K562 (cell line): ENCODE data around the gene IFNW1. TPM values are rescaled to one million over a fixed set of nuclear protein-coding genes. Genes with fewer than 3 reads are reported as not detected.

ENCODE experiments used
- ATAC-seq: fragments of 200-7000 bp; cut with Tn5 transposase; 3 replicates; pipeline ENCODE4 v1.9.1; 2020; ENCODE audit warnings: moderate library complexity
- BruUV-seq: library from RNA; stranded (reverse); fragments of 400-500 nt; replicated peaks from 2 replicates; lab custom pipeline; 2021; lab: Mats Ljungman, UMichigan
- CTCF ChIA-PET: fragments of 300-600 bp; formaldehyde crosslinking; extraction: SDS; loops from one replicate; lab custom pipeline; 2021; ENCODE audit warnings: low intra/inter-chr PET ratio; lab: Yijun Ruan, JAX
- POLR2A ChIA-PET: fragments of 300-600, 350-650 bp; sonication (Branson Sonifier 250); formaldehyde crosslinking; extraction: SDS; loops from one replicate; lab custom pipeline; 2021; ENCODE audit warnings: antibody characterized with exemption, inconsistent platforms; lab: Yijun Ruan, JAX
- DNase-seq, 4 experiments: peaks; one replicate each; pipeline versions ENCODE4 v3.0.0 to v3.0.0-alpha.2; 2011 to 2018; ENCODE audit warnings: low spot score in 3 of 4, mixed read lengths in 3 of 4; ENCODE audit errors: extremely low read depth in 1 of 4
- FAIRE-seq: peaks from 2 replicates; lab custom pipeline; 2011; peaks lifted over from hg19 to GRCh38; lab: Jason Lieb, UNC
- H2AFZ ChIP-seq: 2 replicates; pipeline ENCODE4 v1.6.0; 2011; ENCODE audit warnings: low read depth, low read length, control low read depth, inconsistent platforms
- H3K27ac ChIP-seq: fragments of 200-600 bp; 3 replicates; pipeline ENCODE4 v1.8.0; 2011; ENCODE audit warnings: low read depth, mild to moderate bottlenecking, control low read depth, inconsistent platforms, low read length, moderate library complexity, mixed read lengths; ENCODE audit errors: extremely low read depth
- H3K27me3 ChIP-seq, 2 experiments: fragments of 300-600 bp in 1 of 2; 2 replicates in 1 of 2; 3 replicates in 1 of 2; pipeline versions ENCODE4 v1.6.0 to v1.8.0; 2011; ENCODE audit warnings: inconsistent platforms in 2 of 2, low read length in 2 of 2, mild to moderate bottlenecking in 1 of 2, mixed read lengths in 1 of 2, moderate library complexity in 1 of 2; ENCODE audit not compliant: control insufficient read depth in 2 of 2, insufficient read depth in 2 of 2
- H3K36me3 ChIP-seq: fragments of 300-600 bp; 3 replicates; pipeline ENCODE4 v1.8.0; 2011; ENCODE audit warnings: mild to moderate bottlenecking, low read length, inconsistent platforms; ENCODE audit not compliant: control insufficient read depth, insufficient read depth
- H3K4me1 ChIP-seq, 2 experiments: fragments of 200-600 bp in 1 of 2; replicated peaks in 1 of 2; 2 replicates in 1 of 2; 3 replicates in 1 of 2; pipeline versions ENCODE4 v1.5.1 to v1.8.0; 2011; ENCODE audit warnings: inconsistent platforms in 2 of 2, low read length in 2 of 2, mild to moderate bottlenecking in 1 of 2, mixed read lengths in 1 of 2, moderate library complexity in 1 of 2; ENCODE audit not compliant: control insufficient read depth in 2 of 2, insufficient read depth in 2 of 2
- H3K4me2 ChIP-seq: 2 replicates; pipeline ENCODE4 v1.6.1; 2011; ENCODE audit warnings: low read length, control low read depth, inconsistent platforms, mixed read lengths; ENCODE audit not compliant: insufficient read depth
- H3K4me3 ChIP-seq: fragments of 200-600 bp; sonication (generic), shearing (Covaris generic); 2 replicates; pipeline ENCODE4 v1.5.1; 2016; ENCODE audit warnings: control low read depth, inconsistent platforms
- H3K79me2 ChIP-seq: fragments of 200-600 bp; 3 replicates; pipeline ENCODE4 v1.8.0; 2011; ENCODE audit warnings: low read length, inconsistent platforms; ENCODE audit not compliant: control insufficient read depth, insufficient read depth
- H3K9ac ChIP-seq, 2 experiments: 2 replicates each; pipeline versions ENCODE4 v1.6.0 to v1.6.1; 2011; ENCODE audit warnings: low read depth in 2 of 2, low read length in 2 of 2, control low read depth in 1 of 2, inconsistent platforms in 1 of 2, mild to moderate bottlenecking in 1 of 2, mixed read lengths in 1 of 2; ENCODE audit not compliant: insufficient read depth in 1 of 2
- H3K9me1 ChIP-seq: one replicate; pipeline ENCODE4 v1.6.0; 2011; ENCODE audit warnings: inconsistent platforms, mild to moderate bottlenecking, low read length, moderate library complexity; ENCODE audit not compliant: control insufficient read depth, insufficient read depth
- H3K9me3 ChIP-seq: replicated peaks from 2 replicates; pipeline ENCODE4 v1.5.1; 2011; ENCODE audit warnings: low read depth, low read length, inconsistent platforms; ENCODE audit not compliant: control insufficient read depth, insufficient read depth
- H4K20me1 ChIP-seq: replicated peaks from 2 replicates; pipeline ENCODE4 v1.6.1; 2011; ENCODE audit warnings: low read length, inconsistent platforms, mixed read lengths; ENCODE audit not compliant: control insufficient read depth, insufficient read depth
- BCLAF1 ChIP-seq, 2 experiments: fragments of 450-650 bp in 1 of 2; IDR thresholded peaks; 2 replicates each; pipeline ENCODE4 v1.6.1; 2011 to 2017; ENCODE audit warnings: low read depth in 2 of 2, antibody characterized with exemption in 1 of 2, borderline replicate concordance in 1 of 2, low read length in 1 of 2, mild to moderate bottlenecking in 1 of 2, mixed read lengths in 1 of 2; ENCODE audit not compliant: control insufficient read depth in 1 of 2
- CC2D1A ChIP-seq: fragments of 450-650 bp; IDR thresholded peaks from 2 replicates; pipeline ENCODE4 v1.6.1; 2017; ENCODE audit warnings: mild to moderate bottlenecking
- SFPQ ChIP-seq: fragments of 200-400 bp; formaldehyde crosslinking; IDR thresholded peaks from 2 replicates; pipeline ENCODE4 v1.6.1; 2017; ENCODE audit warnings: mild to moderate bottlenecking, low read depth, low read length, moderate library complexity
- TBP ChIP-seq: optimal IDR thresholded peaks from 2 replicates; pipeline ENCODE3; 2011; ENCODE audit warnings: low read depth, low read length, improper control_type of control experiment
- ZBTB17 ChIP-seq: fragments of 450-650 bp; formaldehyde crosslinking; IDR thresholded peaks from 2 replicates; pipeline ENCODE4 v1.4.0; 2020; ENCODE audit warnings: mild to moderate bottlenecking
- ZFPM2 ChIP-seq: fragments of 250-450 bp; sonication (Bioruptor Pico); IDR thresholded peaks from 2 replicates; pipeline ENCODE4 v1.5.1; 2022; ENCODE audit warnings: mild to moderate bottlenecking
- ZNF12 ChIP-seq: sonication (generic); formaldehyde crosslinking; IDR thresholded peaks from 2 replicates; pipeline ENCODE4 v1.4.0; 2020; ENCODE audit warnings: mild to moderate bottlenecking, missing genetic modification reagents
- ZNF253 ChIP-seq: fragments of 250-450 bp; sonication (Bioruptor Pico); conservative IDR thresholded peaks from 2 replicates; pipeline ENCODE4 v1.6.1; 2021; ENCODE audit warnings: mild to moderate bottlenecking
- WGBS: fragments of 100-300 bp; shearing (Covaris generic); methylation state at CpG from one replicate; pipeline ENCODE4 v1.1.6; 2016; ENCODE audit warnings: low coverage, mixed read lengths; ENCODE audit not compliant: insufficient coverage; ENCODE audit errors: missing lambda C conversion rate; 5-methylcytosine and 5-hydroxymethylcytosine counted together
- in situ Hi-C: fragments of 300-500 bp; cut with MboI; formaldehyde crosslinking; loops from 4 replicates; pipeline ENCODE4 v1.15.0; 2018; ENCODE audit warnings: inconsistent platforms, mixed read lengths
- intact Hi-C: fragments of 100-400 bp; cut with micrococcal nuclease; formaldehyde crosslinking; loops from 2 replicates; pipeline ENCODE4 v1.14.2; 2022
- polyA plus RNA-seq, 8 experiments: library from polyadenylated mRNA; depleted of rRNA in 4 of 8; stranded (reverse) in 5 of 8; unstranded in 3 of 8; fragments of >200 nt; fragmentation: Nextera tagmentation in 2 of 8; fragmentation: Illumina TruSeq in 1 of 8; extraction: Ambion mirVana in 2 of 8; extraction: Trizol in 1 of 8; gene quantifications; 2 replicates each; pipeline versions ENCODE4 v1.2.1 to v1.2.3, GENCODE V29; 2011 to 2014; ENCODE audit warnings: inconsistent platforms in 1 of 8, missing spikeins in 1 of 8
- total RNA-seq, 7 experiments: library from RNA; depleted of rRNA in 6 of 7; stranded (reverse); fragments of >200 nt in 6 of 7; fragmentation: Illumina TruSeq in 2 of 7; extraction: Trizol in 2 of 7; gene quantifications; 2 replicates each; pipeline versions ENCODE4 v1.2.1 to v1.2.3, GENCODE V29; 2011 to 2021; ENCODE audit warnings: low replicate concordance in 1 of 7

The IFNW1 gene
- total and polyA plus RNA-seq, 9 of the 15 experiments (the other 6 are each of a cell fraction or from before 2014, with no cell fraction given) = not detected

GRCh38 chr9:21121595-21122251 lies 19.9 kb downstream of the IFNW1 start:
- no peak for ATAC-seq
- H3K4me1 ChIP-seq = no peaks in the 10 kb centered on the region

More at GRCh38 chr9:21121595-21122251, 19.9 kb downstream of the IFNW1 start:
- Histone ChIP-seq H2AFZ (no peak overlapping the region), H3K9ac (no peak overlapping the region), H3K79me2 (no peaks in the 10 kb centered on the region), H4K20me1 (no peaks in the 10 kb centered on the region), H3K36me3 (no peaks in the 10 kb centered on the region), H3K9me3 (no peaks in the 10 kb centered on the region), H3K27ac (no peak overlapping the region), H3K9me1 (no peaks in the 10 kb centered on the region), H3K4me2 (no peak overlapping the region), H3K4me3 (no peak overlapping the region), H3K27me3 (no peaks in the 10 kb centered on the region)
- TF ChIP-seq TBP (no peak), ZFPM2 (no peak), ZNF253 (CRISPR knock-in tag) (no peak), SFPQ (no peak), BCLAF1 (IDR thresholded peaks at IDR 0.05; ENCODE audit: borderline replicate concordance in 1 of 2, control insufficient read depth in 1 of 2, low read depth in 2 of 2, low read length in 1 of 2) (no peak), ZNF12 (CRISPR knock-in tag) (no peak), CC2D1A (no peak), ZBTB17 (CRISPR knock-in tag) (no peak)
- no CpG with 5 or more reads among the region's 4 CpGs for WGBS
- CTCF ChIA-PET = no interaction called here
- FAIRE-seq = no peak
- DNase-seq = no peak
- in situ Hi-C loops (no loop called here), intact Hi-C loops (no loop called here)
- BruUV-seq = no TSS peak
- POLR2A ChIA-PET = no interaction called here
